GM12874 (cell line): Measurements from ENCODE around the gene HSP90AB1.

ENCODE experiments used
- CTCF ChIP-seq: IDR thresholded peaks from 2 replicates; pipeline ENCODE4 v1.5.1; 2011; ENCODE audit warnings: low read depth, mild to moderate bottlenecking, control low read depth, low read length, moderate library complexity; ENCODE audit not compliant: insufficient read depth

Gene HSP90AB1

GRCh38 chr6:44224029-44224964, 22.6 kb upstream of the HSP90AB1 start:
- peak; percentile 27 for TF ChIP-seq CTCF

GRCh38 chr6:44224965-44225305, 22.0 kb upstream of the HSP90AB1 start:
- no peak for TF ChIP-seq CTCF

GRCh38 chr6:44225579-44226325, 21.1 kb upstream of the HSP90AB1 start:
- no peak for TF ChIP-seq CTCF

- no peak for TF ChIP-seq CTCF
These were observed 20.3 kb upstream of the HSP90AB1 start for GRCh38 chr6:44226368-44227147.

GRCh38 chr6:44227148-44227793, 19.6 kb upstream of the HSP90AB1 start:
- no peak for TF ChIP-seq CTCF

- no peak for TF ChIP-seq CTCF
These were observed 18.9 kb upstream of the HSP90AB1 start for GRCh38 chr6:44228031-44228430.
